Measurements from ENCODE around the gene WWC1. TPM values are rescaled to one million over a fixed set of nuclear protein-coding genes. Genes with fewer than 3 reads are reported as not detected.

The WWC1 gene
- total and polyA plus RNA-seq, 10 of the 15 experiments (the other 5 are each of a cell fraction or from before 2014, with no cell fraction given): 0.50 to 7.8 (median 2.5) TPM

GRCh38 chr5:168268949-168269936 lies 22.2 kb upstream of the WWC1 start (continued):
- TF ChIP-seq MAX (IDR thresholded peaks at IDR 0.05; ENCODE audit: low read depth, low read length) (no peak), POU2F2 (IDR thresholded peaks at IDR 0.05; ENCODE audit: borderline replicate concordance, low read depth, low read length) (peak; percentile 45; the same call in 1 of the 3 replicates), RFX5 (IDR thresholded peaks at IDR 0.05; ENCODE audit: low read depth, low read length) (peak; percentile 33; the same call in 1 of the 2 replicates), IKZF1 (conservative IDR thresholded peaks at IDR 0.05) (peak; percentile 57)

GRCh38 chr5:168269937-168270330 lies 21.5 kb upstream of the WWC1 start:
- RAD21 ChIA-PET (ENCODE audit: unreplicated experiment): interaction anchor here (1.1 to 1.3 kb wide), 3 partner anchors 20 to 436 kb away, joined by 3 read pairs; no protein-coding TSS in a partner anchor
- DNase-seq (ENCODE audit: low read depth, low spot score): no peak
- POLR2A ChIA-PET: no interaction called here
- SMC1A ChIA-PET (ENCODE audit: uncharacterized antibody, unreplicated experiment): interaction anchor here (1.0 to 1.4 kb wide), 5 partner anchors 20 to 298 kb away, joined by 3 to 4 read pairs (median 3); no protein-coding TSS in a partner anchor
- Histone ChIP-seq H3K9me3 (replicated peaks; ENCODE audit: control insufficient read depth, insufficient read depth, low read length) (no peaks in the 10 kb centered on the region), H2AFZ (ENCODE audit: control insufficient read depth, low read depth, low read length) (no peak overlapping the region), H3K4me2 (ENCODE audit: control insufficient read depth, insufficient read depth) (no peak overlapping the region), H3K9ac (ENCODE audit: control insufficient read depth, insufficient read depth, low read length) (no peak overlapping the region), H3K27ac (ENCODE audit: control insufficient read depth, insufficient read depth) (no peak overlapping the region), H3K4me3 (no peak overlapping the region), H3K27me3 (replicated peaks in 1 of 2; ENCODE audit: control insufficient read depth in 2 of 2, insufficient read depth in 2 of 2, low read length in 1 of 2) (no peaks in the 10 kb centered on the region), H3K36me3 (ENCODE audit: control insufficient read depth in 2 of 2, insufficient read depth in 2 of 2, low read length in 1 of 2) (no peaks in the 10 kb centered on the region), H4K20me1 (ENCODE audit: control insufficient read depth, insufficient read depth) (no peaks in the 10 kb centered on the region), H3K4me1 (ENCODE audit: control insufficient read depth, insufficient read depth, low read length) (peaks cover 3% of the 10 kb centered on the region), H3K79me2 (ENCODE audit: control insufficient read depth, insufficient read depth, low read length) (no peaks in the 10 kb centered on the region)
- WGBS (ENCODE audit: insufficient coverage, insufficient replicate concordance, low lambda C conversion rate, missing lambda C conversion rate): 50% methylated on average over 3 of the region's 3 CpGs
- CTCF ChIA-PET: interaction anchor here (0.6 to 1.5 kb wide), 9 partner anchors 16 to 1323 kb away, joined by 3 to 7 read pairs (median 3); no protein-coding TSS in a partner anchor
- intact Hi-C loops (cut with micrococcal nuclease; ENCODE audit: unreplicated experiment): loop anchor here (2.0 to 5.0 kb wide), 4 partner anchors 152 to 1033 kb away; partner anchors contain the start of gene RARS1
- in situ Hi-C loops (cut with MboI): loop anchor here (10.0 kb wide), 1 partner anchor 1035 kb away; the partner anchor contains the start of gene SLIT3
- no peak for FAIRE-seq
- ATAC-seq: peak; percentile 49
- BruUV-seq (replicated peaks): no TSS peak
- TF ChIP-seq BMI1 (IDR thresholded peaks at IDR 0.05; ENCODE audit: borderline replicate concordance) (no peak), SREBF2 (IDR thresholded peaks at IDR 0.05; ENCODE audit: low read length) (no peak), ATF3 (IDR thresholded peaks at IDR 0.05; ENCODE audit: borderline replicate concordance, extremely low read depth, low read depth, low read length) (no peak), FOXK2 (IDR thresholded peaks at IDR 0.05) (no peak), ZNF207 (IDR thresholded peaks at IDR 0.05; ENCODE audit: borderline replicate concordance) (no peak), SP1 (IDR thresholded peaks at IDR 0.05; ENCODE audit: low read depth, low read length) (no peak), EGR1 (IDR thresholded peaks at IDR 0.05; ENCODE audit: borderline replicate concordance in 1 of 2, low read depth in 2 of 2, low read length in 2 of 2) (no peak), ATF2 (IDR thresholded peaks at IDR 0.05; ENCODE audit: low read length) (no peak), EP300 (IDR thresholded peaks at IDR 0.05; ENCODE audit: borderline replicate concordance in 1 of 2, control insufficient read depth in 1 of 2, low read depth in 2 of 2, low read length in 2 of 2) (no peak), MTA3 (IDR thresholded peaks at IDR 0.05; ENCODE audit: borderline replicate concordance, low read length) (no peak), CHD1 (IDR thresholded peaks at IDR 0.05; ENCODE audit: low read depth, low read length) (no peak), POLR2AphosphoS2 (IDR thresholded peaks at IDR 0.05; ENCODE audit: low read depth, low read length) (no peak), SMC3 (IDR thresholded peaks at IDR 0.05; ENCODE audit: borderline replicate concordance, low read length) (no peak), ZBTB33 (IDR thresholded peaks at IDR 0.05) (no peak)
